Breast epithelium (tissue), 3 donors: ENCODE results near the gene SYNM.

Source experiments
- POLR2A ChIP-seq: fragments of 450-650 bp; IDR thresholded peaks from one replicate; pipeline ENCODE4 v1.6.1; 2016; ENCODE audit warnings: antibody characterized with exemption, mild to moderate bottlenecking, moderate library complexity
- POLR2AphosphoS5 ChIP-seq, 3 donors: sonication (generic); formaldehyde crosslinking; IDR thresholded peaks; one replicate each; pipeline ENCODE4 v1.6.1; 2017; ENCODE audit warnings: antibody characterized with exemption in 3 of 3
- TF ChIP-seq, protein P1 (sequence below), 3 donors: fragments of 450-650 bp; IDR thresholded peaks; one replicate each; pipeline ENCODE4 v1.5.1; 2016 to 2017; ENCODE audit warnings: antibody characterized with exemption in 3 of 3, mild to moderate bottlenecking in 3 of 3, moderate library complexity in 3 of 3

DNA sequence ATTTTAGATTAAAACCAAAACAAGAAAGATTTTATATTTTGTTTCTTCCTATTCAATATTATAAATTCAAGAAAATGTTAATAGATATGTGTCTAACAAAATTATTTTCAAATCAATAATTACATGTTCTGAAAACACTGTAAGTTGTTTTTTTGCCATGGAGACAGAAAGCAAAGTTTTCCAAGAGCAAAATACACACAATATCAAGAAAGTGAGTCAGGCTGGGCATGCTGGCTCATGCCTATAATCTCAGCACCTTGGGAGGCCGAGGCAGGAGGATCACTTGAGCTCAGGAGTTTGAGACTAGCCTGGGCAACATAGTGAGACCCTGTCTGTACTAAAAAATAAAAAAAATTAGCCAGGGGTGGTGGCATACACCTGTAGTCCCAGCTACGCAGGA, 72.8 kb downstream of the SYNM start:
- TF ChIP-seq, protein P1, sequence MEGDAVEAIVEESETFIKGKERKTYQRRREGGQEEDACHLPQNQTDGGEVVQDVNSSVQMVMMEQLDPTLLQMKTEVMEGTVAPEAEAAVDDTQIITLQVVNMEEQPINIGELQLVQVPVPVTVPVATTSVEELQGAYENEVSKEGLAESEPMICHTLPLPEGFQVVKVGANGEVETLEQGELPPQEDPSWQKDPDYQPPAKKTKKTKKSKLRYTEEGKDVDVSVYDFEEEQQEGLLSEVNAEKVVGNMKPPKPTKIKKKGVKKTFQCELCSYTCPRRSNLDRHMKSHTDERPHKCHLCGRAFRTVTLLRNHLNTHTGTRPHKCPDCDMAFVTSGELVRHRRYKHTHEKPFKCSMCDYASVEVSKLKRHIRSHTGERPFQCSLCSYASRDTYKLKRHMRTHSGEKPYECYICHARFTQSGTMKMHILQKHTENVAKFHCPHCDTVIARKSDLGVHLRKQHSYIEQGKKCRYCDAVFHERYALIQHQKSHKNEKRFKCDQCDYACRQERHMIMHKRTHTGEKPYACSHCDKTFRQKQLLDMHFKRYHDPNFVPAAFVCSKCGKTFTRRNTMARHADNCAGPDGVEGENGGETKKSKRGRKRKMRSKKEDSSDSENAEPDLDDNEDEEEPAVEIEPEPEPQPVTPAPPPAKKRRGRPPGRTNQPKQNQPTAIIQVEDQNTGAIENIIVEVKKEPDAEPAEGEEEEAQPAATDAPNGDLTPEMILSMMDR (IDR thresholded peaks at IDR 0.05), result no peak
- no peak for TF ChIP-seq POLR2AphosphoS5 (IDR thresholded peaks at IDR 0.05)
- TF ChIP-seq POLR2A, result no peak
